T-helper 2 cell treated with Interferon-gamma antibody and Interleukin-4, amounts not matched to agents 5 μg/mL and 100 μg/mL, for 36 hours (primary cell): ENCODE data around the gene GRIK4.
A peak's percentile ranks its signal among the peaks of the same experiment; 100 is the strongest.

Source experiments
- DNase-seq: peaks from one replicate; pipeline ENCODE4 v3.0.0; 2021; ENCODE audit warnings: low spot score
- H3K27ac Mint-ChIP-seq: one replicate; pipeline ENCODE4 v1.8.0; 2021; ENCODE audit warnings: mild to moderate bottlenecking, mixed read lengths
- H3K27me3 Mint-ChIP-seq: one replicate; pipeline ENCODE4 v1.8.0; 2021; ENCODE audit warnings: low read depth, mixed read lengths
- H3K36me3 Mint-ChIP-seq: one replicate; pipeline ENCODE4 v1.8.0; 2021; ENCODE audit warnings: low read depth, mixed read lengths
- H3K4me1 Mint-ChIP-seq: one replicate; pipeline ENCODE4 v1.8.0; 2021; ENCODE audit warnings: low read depth, mixed read lengths
- H3K4me3 Mint-ChIP-seq: one replicate; pipeline ENCODE4 v1.8.0; 2022; ENCODE audit warnings: mild to moderate bottlenecking, moderate library complexity, mixed read lengths
- H3K9me3 Mint-ChIP-seq: one replicate; pipeline ENCODE4 v1.8.0; 2021; ENCODE audit warnings: mixed read lengths

GRIK4 gene

DNA sequence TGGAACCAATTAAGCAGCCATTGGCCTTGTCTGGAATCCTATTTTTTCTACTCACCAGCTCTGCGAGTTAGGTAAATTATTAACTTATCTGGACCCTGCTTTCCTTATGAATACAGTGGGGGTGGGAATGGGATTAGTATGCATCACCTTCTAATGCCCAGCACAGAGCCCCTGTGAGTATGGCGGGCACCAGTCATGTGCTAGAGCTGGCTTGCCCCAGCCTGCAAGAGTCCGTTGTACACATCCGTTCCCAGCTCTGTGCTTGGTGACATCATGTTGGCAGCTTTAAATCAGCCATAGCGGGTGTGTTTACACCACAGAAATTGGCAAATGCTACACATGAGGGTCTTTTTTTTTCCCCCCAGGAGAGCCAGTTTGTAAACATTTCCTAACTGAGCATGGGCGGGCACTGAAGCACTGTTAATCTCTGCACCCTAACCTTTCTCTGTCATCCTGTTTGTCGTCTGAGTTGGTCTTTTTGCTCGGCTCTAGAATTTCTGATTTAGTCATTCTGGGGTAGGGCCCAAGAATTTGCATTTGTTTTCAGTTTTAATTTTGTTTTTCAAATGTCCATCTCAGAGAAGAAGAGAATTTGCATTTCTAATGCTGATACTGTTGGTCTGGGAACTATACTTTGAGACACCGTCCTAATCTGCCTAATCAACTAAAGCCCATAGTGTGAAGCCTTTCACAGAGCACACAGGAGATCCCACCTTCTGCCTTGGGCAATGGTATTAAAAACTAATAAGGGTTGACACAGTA, 382.1 kb downstream of the GRIK4 start:
- Mint-ChIP-seq H3K9me3 (no peaks in the 10 kb centered on the region), H3K36me3 (no peaks in the 10 kb centered on the region), H3K27me3 (peaks cover 3% of the 10 kb centered on the region), H3K27ac (no peak overlapping the region), H3K4me1 (no peaks in the 10 kb centered on the region), H3K4me3 (no peak overlapping the region)
- no peak for DNase-seq

DNA sequence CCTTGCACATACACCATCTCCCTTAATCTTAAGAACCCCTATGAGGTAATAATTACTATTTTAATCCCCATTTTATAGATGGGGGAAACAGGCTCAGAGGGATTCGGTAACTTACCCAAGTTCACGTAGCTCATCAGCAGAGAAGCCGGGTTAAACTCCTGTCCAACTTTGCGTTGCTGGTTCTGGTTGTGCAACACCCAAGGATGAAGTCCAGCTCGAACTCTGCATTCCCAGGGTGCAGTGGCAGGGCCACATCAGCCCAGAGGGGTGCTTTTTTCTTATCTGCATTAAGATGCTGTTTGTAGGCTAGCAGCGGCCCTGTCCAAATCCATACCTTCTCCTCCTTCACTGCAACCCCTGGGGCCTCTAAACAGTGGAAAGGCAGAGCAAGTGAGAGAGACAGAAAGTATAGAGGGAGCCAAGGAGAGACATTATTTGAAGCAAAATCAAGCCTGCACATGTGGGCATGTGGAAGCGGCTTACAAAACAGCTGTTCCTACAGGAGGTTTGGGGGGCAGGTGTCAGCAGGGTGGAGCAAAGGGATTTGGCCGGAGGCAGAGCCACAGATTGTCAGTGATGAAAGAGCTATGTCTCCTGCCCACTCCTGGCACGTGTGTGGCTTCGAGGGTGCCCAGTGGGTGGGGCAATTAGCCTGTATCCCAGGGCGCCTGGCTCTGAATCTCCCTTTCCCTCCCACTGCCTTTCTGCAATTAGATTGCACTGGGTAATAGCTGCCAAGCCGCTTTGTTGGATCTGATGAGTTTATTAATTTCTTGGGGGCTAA, 382.8 kb downstream of the GRIK4 start:
- Mint-ChIP-seq H3K4me1 (no peaks in the 10 kb centered on the region), H3K27ac (no peak overlapping the region), H3K36me3 (no peaks in the 10 kb centered on the region), H3K9me3 (no peaks in the 10 kb centered on the region), H3K4me3 (no peak overlapping the region), H3K27me3 (peaks cover 3% of the 10 kb centered on the region)
- DNase-seq = no peak

DNA sequence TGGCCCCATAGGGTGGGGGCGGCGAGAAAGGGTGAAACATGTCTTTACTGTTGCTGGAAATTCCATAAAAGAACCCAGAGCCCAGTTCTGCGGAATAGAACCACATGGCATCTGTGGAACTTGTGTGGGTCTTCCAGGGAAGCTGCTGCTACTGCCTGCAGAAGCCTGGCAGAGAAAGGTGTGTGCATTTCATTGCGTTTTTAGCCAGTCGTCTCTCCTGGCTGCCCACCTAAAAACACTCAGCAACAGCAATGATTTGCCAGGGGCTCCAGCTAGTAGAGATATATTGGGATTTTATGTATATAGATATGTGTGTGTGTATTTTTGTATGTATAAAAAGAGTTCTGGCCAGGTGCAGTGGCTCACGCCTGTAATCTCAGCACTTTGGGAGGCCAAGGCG, 385.1 kb downstream of the GRIK4 start:
- Mint-ChIP-seq H3K36me3 (no peaks in the 10 kb centered on the region), H3K27me3 (peaks cover 3% of the 10 kb centered on the region), H3K27ac (no peak overlapping the region), H3K4me1 (no peaks in the 10 kb centered on the region), H3K9me3 (no peaks in the 10 kb centered on the region), H3K4me3 (no peak overlapping the region)
- no peak for DNase-seq

DNA sequence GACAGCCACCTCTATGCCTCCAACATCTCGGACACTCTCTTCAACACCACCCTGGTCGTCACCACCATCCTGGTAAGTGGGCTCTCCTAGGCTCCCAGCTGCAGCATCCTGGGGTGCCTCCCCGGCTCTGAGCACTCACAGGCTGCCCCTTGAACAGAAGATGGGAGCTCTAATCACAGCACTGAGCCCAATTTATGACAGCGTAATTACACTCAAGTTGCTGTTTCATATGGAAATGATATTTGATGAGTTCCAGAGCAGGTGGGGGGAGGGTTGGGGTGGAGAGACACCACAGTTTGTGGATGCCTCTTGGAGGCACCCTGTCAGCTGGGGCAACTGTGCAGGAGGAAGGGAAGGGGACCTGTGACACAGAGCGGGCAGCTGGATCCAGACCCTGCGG, 387.0 kb downstream of the GRIK4 start:
- Mint-ChIP-seq H3K9me3 (no peaks in the 10 kb centered on the region), H3K4me3 (no peak overlapping the region), H3K4me1 (no peaks in the 10 kb centered on the region), H3K27me3 (peaks cover 3% of the 10 kb centered on the region), H3K27ac (no peak overlapping the region), H3K36me3 (no peaks in the 10 kb centered on the region)
- DNase-seq = no peak

DNA sequence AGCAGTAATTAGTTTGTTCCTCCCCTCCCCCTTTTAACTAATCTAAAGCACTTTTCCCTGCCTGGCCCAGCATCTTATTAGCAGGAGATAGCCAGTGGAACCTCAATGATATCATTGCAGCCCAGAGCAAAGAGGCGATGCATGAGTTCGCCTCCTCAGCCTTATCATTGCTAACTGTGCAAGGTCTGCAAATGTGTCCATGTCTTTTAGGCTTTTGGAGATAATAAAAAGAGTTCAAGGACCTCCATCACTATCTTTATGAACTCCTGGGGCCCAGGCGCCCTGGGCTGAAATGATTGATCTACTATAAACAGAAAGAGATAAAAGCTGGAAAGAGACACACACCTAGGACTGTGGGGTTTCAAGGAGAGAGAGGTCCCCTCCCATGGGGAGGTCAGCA, 388.2 kb downstream of the GRIK4 start:
- H3K27me3 Mint-ChIP-seq = peaks cover 3% of the 10 kb centered on the region
- no peak for DNase-seq
- no peak overlapping the region for H3K4me3 Mint-ChIP-seq
- H3K9me3 Mint-ChIP-seq = no peaks in the 10 kb centered on the region
- no peaks in the 10 kb centered on the region for H3K36me3 Mint-ChIP-seq
- H3K27ac Mint-ChIP-seq = no peak overlapping the region
- H3K4me1 Mint-ChIP-seq = no peaks in the 10 kb centered on the region

DNA sequence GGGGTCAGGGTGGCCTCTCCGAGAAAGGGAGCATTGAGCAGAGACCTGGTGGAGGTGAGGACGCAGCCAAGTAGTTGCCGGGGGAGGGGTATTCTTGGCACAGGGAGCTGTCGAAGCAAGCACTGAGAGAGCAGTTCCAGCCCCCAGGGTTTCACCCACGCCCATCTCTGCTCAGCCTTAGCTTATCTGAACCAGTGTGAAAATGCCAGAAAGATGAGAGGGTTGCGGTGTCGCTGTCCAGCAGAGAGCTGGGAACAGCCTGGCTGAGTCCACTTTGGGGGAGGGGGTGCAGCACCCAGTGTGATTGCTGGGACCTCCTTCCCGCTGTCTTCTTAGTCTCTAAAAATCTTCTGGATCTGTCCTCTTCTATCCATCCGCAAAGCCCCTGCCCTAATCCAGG, 389.1 kb downstream of the GRIK4 start:
- H3K27ac Mint-ChIP-seq = no peak overlapping the region
- no peaks in the 10 kb centered on the region for H3K4me1 Mint-ChIP-seq
- no peaks in the 10 kb centered on the region for H3K36me3 Mint-ChIP-seq
- H3K27me3 Mint-ChIP-seq = no peaks in the 10 kb centered on the region
- no peak for DNase-seq
- H3K4me3 Mint-ChIP-seq = no peak overlapping the region
- H3K9me3 Mint-ChIP-seq = no peaks in the 10 kb centered on the region

- Mint-ChIP-seq H3K27ac (no peak overlapping the region), H3K27me3 (no peaks in the 10 kb centered on the region), H3K4me3 (no peak overlapping the region), H3K4me1 (peaks cover 5% of the 10 kb centered on the region), H3K36me3 (no peaks in the 10 kb centered on the region), H3K9me3 (no peaks in the 10 kb centered on the region)
- no peak for DNase-seq
These were observed 392.1 kb downstream of the GRIK4 start for GRCh38 chr11:120903686-120904085.

- Mint-ChIP-seq H3K27me3 (no peaks in the 10 kb centered on the region), H3K4me1 (peaks cover 5% of the 10 kb centered on the region), H3K9me3 (no peaks in the 10 kb centered on the region), H3K4me3 (no peak overlapping the region), H3K27ac (no peak overlapping the region), H3K36me3 (no peaks in the 10 kb centered on the region)
- DNase-seq = no peak
These were observed 392.6 kb downstream of the GRIK4 start for GRCh38 chr11:120904116-120904515.

GRCh38 chr11:120906766-120907165, 395.2 kb downstream of the GRIK4 start:
- Mint-ChIP-seq H3K36me3 (no peaks in the 10 kb centered on the region), H3K4me3 (no peak overlapping the region), H3K9me3 (no peaks in the 10 kb centered on the region), H3K27me3 (no peaks in the 10 kb centered on the region), H3K4me1 (peaks cover 5% of the 10 kb centered on the region), H3K27ac (no peak overlapping the region)
- DNase-seq = no peak

DNA sequence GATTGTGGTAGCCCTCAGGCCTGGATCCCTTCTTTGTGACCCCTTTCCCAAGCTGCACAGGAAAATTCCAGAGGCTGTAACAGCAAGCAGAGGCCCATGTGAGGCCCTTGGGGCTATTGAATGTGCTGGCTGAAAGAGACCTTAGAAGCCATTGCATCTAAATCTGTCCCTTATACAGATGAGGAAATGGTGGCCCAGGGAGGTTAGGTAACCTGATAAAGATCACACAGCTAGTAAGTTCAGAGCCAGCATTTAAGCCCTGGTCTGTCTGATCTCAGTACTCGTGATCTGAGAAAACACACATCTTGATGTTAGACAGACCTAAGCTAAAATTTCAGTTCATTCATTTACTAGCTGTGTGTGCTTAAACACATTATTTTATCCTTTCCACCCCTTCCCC, 396.4 kb downstream of the GRIK4 start:
- no peaks in the 10 kb centered on the region for H3K36me3 Mint-ChIP-seq
- DNase-seq = no peak
- H3K9me3 Mint-ChIP-seq = no peaks in the 10 kb centered on the region
- H3K27me3 Mint-ChIP-seq = peaks cover 2% of the 10 kb centered on the region
- peaks cover 5% of the 10 kb centered on the region for H3K4me1 Mint-ChIP-seq
- H3K4me3 Mint-ChIP-seq = no peak overlapping the region
- H3K27ac Mint-ChIP-seq = peak overlapping the region; percentile 72

- H3K4me1 Mint-ChIP-seq = peaks cover 5% of the 10 kb centered on the region
- H3K27me3 Mint-ChIP-seq = peaks cover 2% of the 10 kb centered on the region
- H3K4me3 Mint-ChIP-seq = no peak overlapping the region
- peak overlapping the region; percentile 72 for H3K27ac Mint-ChIP-seq
- H3K36me3 Mint-ChIP-seq = no peaks in the 10 kb centered on the region
- DNase-seq = no peak
- H3K9me3 Mint-ChIP-seq = no peaks in the 10 kb centered on the region
These were observed 397.1 kb downstream of the GRIK4 start for GRCh38 chr11:120908461-120909181.

GRCh38 chr11:120909676-120910416, 398.3 kb downstream of the GRIK4 start:
- H3K4me1 Mint-ChIP-seq = peaks cover 5% of the 10 kb centered on the region
- H3K27me3 Mint-ChIP-seq = peaks cover 2% of the 10 kb centered on the region
- no peak for DNase-seq
- no peaks in the 10 kb centered on the region for H3K36me3 Mint-ChIP-seq
- H3K27ac Mint-ChIP-seq = no peak overlapping the region
- no peaks in the 10 kb centered on the region for H3K9me3 Mint-ChIP-seq
- no peak overlapping the region for H3K4me3 Mint-ChIP-seq

DNA sequence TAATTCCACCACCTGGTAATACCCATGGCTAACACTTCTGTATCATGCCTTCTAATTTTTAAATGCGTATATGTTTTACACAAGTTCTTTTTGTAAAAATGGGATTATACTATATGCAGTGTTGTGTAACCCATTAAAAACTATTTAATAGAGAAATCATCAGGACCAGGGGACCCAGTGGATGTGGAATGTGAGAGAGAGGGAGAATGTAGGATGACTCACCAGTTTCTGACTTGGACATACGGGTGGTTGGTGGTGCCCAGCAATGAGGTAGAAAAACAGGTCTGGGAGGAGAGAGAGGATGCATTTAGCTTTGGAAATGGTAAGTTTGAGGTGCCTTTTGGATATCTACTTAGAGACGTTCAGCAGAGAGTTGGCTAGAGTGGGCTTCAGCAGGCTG, 400.4 kb downstream of the GRIK4 start:
- DNase-seq = no peak
- peaks cover 2% of the 10 kb centered on the region for H3K27me3 Mint-ChIP-seq
- peaks cover 5% of the 10 kb centered on the region for H3K4me1 Mint-ChIP-seq
- no peaks in the 10 kb centered on the region for H3K36me3 Mint-ChIP-seq
- H3K27ac Mint-ChIP-seq = no peak overlapping the region
- H3K9me3 Mint-ChIP-seq = no peaks in the 10 kb centered on the region
- H3K4me3 Mint-ChIP-seq = no peak overlapping the region
